GM18873 (cell line): Measurements from ENCODE around the gene GGT6.
"Not testable (repeated sequence)": the region's sequence is repeated elsewhere in the genome, so short reads cannot be mapped to it uniquely, and the experiment has no call there.

Source experiments
- ATAC-seq: cut with Tn5 transposase; IDR thresholded peaks from one replicate; pipeline ENCODE4 v1.9.1; 2021; ENCODE audit warnings: mild to moderate bottlenecking, moderate library complexity, moderate number of reproducible peaks; ENCODE audit not compliant: unreplicated experiment, low FRiP score

Gene GGT6

DNA sequence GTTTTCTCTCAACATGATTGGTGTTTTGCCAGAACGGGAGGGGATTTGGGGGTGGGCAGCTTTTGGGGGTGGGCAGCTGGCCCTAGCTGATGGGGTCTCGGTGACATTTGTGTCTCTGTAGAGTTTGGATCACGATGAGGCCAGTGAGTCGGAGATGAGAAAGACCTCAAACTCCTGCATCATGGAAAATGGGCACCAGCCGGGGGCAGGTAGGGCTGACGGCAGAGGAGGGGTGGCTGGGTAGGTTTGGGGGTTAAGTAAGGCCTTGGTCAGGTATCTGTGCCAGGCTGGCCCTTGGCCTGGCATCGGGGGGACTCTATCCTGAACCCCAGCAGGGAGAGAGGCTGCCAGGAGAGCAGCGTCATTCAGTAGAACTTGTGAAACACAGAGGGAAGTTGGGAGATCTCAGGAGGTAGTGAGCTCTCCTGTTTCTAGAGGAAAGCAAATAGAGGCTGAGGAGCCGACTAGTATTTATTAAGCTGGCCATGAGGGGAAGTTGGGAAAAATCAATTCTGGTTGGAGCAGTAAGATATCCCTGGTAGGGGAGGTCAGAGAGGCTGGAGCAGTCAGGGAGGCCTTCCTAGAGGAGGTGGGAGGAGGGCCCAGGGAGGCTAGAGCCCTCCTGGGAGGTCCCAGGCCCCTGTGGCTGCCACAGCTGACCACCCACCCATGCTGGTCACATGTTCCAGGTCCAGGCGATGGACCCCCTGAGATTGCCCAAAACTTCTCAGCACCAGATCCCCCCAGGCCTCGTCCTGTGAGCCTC, 32.0 kb upstream of the GGT6 start:
- no peak for ATAC-seq

DNA sequence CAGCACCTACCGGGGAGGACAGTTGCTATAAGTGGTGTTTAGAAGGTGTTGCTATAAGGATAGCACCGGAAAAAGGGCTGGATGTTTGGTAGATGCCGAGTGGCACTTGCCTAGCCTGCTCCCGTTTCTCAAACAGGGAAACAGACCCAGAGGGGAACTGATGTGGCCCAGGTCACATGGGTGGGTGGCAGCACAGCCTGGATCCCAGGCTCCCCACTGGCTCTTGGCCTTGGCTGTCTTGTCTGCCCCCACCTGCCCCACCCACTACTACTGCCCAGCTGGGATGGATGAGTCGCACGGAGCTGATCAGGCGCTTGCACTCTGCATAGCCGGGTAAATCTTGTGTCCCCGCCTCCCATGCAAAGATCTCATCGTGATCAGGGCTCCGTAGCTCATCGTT, 31.2 kb upstream of the GGT6 start:
- no peak for ATAC-seq

DNA sequence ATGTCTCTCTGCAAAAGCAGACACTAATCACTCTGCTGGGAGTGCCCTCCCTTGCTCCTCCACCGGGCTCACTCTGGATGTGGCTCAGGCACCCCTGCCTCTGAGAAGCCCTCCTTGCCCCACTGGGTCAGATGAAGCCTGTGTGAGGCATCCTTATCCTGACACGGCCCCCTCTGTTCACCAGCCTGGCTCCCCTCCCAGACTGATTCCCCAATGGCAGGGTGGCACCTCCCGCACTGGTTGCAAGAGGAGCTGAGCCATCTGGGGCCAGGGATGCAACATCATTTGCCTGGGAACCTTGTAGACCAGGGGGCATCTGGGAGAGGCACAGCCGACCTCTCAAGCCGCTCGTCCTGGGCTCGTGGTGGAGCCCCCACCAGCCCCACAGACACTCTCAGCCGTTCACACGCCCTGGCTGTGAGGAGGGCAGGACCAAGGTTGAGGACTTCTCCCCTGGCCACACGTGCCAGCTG, 30.6 kb upstream of the GGT6 start:
- no peak for ATAC-seq

DNA sequence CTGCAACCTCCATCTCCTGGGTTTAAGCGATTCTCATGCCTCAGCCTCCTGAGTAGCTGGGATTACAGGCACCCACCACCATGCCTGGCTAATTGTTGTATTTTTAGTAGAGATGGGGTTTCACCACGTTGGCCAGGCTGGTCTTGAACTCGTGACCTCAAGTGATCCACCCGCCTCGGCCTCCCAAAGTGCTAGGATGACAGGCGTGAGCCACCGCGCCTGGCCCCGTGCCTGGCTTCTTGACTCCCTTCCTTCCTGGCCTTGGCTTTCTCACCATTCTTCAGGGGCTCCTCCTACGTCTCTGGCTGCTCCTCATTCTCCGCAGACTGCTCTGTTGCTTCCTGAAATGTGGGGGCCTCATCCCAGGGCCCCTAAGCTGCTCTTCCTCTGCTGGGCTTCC, 29.7 kb upstream of the GGT6 start:
- ATAC-seq, result not testable (repeated sequence)

DNA sequence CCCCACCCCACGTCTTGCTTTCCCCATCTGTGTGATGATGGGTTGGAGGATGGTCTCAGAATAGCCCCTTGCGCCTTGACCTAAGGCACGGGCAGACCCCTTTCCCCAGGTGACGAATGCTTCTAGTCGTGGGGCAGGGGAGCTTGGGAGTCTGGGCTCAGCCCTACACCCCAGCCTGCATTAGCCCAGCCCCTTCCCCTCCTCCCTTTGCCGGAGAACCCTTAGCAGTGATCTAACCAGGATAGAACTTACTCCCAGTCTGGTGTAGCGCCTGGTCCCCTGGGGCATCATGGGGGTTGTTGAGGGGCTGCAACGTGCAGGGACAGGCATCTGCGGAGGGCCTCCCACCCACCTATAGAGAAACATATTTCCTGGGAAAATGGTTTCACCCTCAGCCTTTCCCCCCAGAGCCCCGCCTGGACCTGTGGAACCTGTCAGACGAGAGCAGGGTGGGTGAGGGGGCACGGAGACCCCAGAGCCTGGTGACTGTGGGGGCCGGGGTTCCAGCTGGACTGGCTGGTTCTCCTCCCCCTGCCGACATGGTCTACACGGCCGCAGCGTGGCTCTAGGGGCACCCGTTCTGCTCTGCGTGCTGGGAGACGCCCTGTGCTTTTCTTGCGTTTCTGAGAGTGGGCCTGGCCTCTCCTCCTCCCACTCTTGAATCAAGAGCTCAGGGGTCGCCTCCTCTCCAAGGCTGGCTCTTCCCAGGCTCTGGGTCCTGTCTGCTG, 28.7 kb upstream of the GGT6 start:
- no peak for ATAC-seq

DNA sequence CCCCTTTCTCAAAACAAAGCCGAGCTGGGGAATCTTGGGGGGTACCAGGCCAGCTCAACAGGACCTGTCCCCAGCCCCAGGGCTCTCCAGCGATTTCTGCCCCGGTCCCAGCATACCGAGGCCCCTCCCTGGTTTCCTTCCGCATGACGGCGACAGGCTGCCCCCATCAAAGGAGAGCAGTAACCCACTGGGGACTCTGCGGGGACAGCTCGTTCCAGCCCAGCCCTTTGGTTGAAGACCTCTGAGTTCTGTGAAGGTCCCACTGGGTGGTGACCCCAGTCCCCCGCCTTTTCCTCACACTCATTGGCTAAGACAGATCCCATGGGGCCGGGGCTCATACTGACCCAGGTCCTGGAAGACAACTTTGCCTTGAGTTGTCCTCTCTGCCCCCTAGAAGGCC, 28.0 kb upstream of the GGT6 start:
- ATAC-seq, result no peak

- no peak for ATAC-seq
These were observed 27.4 kb upstream of the GGT6 start for GRCh38 chr17:4587803-4588202.

DNA sequence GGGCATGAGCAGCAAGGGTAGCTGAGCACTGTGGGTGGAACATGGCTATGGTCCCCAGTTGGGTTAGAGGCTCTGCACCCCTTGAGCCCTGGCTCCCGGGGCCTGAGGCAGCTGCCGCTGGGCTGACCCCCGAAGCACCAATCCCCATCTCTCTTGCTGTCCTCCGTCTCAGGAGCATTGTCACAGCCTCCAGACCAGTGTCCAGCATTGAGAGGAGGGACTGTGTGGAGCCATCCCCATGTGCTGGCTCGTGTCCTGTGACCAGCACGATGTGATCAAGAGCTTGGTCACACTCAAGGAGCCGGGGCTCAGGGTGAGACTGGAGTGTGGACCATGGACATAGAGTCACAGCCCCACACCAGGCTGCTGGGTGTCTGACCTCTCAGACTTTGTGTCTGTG, 26.8 kb upstream of the GGT6 start:
- ATAC-seq, result no peak

- ATAC-seq, result no peak
These were observed 25.7 kb upstream of the GGT6 start for GRCh38 chr17:4586043-4586442.

DNA sequence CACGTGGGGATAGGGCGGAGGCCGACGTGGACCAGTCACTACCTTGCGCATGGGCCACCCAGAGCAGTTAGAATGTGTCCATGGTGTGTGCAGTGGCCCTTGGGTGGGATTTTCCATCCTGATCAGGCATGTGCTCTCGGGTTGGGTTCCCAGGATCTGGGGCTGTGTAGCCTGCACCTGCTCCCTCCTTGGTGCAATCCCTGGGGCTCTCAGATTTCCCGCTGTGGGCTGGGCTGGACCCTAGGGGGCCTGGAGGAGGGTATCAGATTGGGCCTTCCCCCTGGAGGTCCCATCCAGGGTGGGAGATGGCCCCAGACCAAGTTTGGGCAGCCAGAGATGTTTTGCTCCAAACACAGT, 25.2 kb upstream of the GGT6 start:
- ATAC-seq, result no peak

DNA sequence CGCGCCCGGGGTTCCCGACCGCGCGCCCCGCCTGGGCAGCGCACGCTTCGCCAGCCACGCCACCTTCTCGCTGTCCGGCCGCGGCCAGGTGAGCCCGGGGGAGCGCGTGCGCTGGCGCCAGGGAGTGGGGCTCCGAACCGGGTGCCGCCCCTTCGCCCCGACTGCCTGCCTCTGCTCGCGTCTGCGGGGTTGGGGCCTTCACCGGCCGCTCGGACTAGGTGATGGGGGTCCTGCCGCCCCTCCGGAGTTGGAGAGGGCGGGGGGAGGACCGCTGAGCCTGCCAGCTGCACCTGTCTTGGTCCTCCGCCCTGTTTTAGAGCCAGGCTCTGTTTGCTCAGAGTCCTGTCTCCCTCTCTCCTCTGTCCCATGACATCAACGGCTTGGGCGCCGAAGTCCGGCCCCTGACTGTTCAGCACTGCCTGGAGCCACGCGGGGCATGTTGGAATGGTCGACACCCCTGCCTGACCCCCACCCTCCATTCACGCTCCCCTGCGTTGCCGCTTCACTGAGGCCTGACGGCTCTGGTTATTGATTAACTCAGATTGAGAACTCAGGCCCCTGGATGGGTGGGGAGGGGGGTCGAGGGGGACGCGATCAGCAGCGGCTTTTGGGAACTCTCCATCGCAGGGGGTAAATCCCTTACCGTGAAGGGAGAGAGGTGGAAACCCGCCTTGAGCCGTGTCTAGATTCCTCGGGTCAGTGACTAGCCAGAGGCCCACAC, 24.7 kb upstream of the GGT6 start:
- no peak for ATAC-seq

DNA sequence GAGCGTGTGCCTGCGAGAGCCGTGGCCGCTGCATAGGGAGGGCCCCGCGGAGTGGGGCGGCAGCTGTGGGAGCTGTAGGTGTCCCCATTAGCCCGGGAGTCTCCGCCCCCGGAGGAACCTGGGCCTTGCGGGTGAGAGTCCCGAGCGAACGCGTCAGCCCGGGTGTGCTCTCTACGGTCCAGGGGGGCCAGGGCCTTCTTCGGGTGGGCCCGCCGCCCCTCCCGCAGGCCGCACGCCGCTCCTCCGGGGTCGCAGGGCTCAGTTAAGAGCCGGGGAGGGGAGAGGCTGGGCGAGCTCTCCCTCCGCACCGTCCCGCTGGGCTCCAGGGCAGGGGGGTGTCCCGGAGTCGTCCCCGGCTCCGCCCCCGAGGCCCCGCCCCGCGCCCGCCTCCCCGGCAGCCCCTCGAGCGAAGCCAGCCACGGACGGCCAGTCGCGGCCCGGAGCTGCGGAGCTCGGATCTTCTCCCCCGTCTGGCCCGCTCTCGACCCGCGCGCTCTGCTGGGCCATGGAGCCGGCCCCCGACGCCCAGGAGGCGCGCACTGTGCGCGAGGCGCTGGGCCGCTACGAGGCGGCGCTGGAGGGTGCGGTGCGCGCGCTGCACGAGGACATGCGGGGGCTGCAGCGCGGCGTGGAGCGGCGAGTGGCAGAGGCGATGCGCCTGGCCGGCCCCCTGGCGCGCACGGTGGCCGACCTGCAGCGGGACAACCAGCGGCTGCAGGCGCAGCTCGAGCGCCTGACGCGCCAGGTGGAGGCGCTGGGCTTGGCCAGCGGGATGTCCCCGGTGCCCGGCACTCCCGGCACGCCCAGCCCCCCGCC, 23.9 kb upstream of the GGT6 start, which contains the start of gene SMTNL2:
TSS of gene SMTNL2 (plus strand) at position 429 of the 816 bp plus-strand sequence. CDS start at position 506, 77 bp downstream.
- no peak for ATAC-seq

- ATAC-seq, result no peak
These were observed 23.4 kb upstream of the GGT6 start for GRCh38 chr17:4583782-4584100.

GRCh38 chr17:4583206-4583605, 22.8 kb upstream of the GGT6 start:
- ATAC-seq, result no peak

GRCh38 chr17:4582691-4583090, 22.3 kb upstream of the GGT6 start:
- ATAC-seq, result no peak

DNA sequence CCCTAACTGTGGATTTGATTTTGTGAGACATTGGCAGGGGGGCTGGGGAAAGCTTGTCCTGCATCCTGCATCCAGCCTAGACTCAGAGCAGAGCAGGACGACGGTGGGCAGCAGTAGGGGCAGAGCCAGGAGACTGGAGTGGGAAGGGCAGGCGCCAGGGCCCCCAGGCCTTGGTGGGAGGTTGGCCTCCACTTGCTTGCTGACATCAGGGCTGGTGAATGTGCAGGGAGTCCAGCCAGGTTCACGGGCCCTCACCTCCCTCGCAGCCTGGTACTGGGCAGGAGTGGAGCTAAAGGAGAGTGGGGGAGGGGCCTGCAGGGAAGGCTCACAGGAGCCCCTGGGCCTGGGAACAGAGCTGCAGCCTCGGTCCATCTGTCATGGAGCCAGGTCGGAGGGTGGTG, 21.7 kb upstream of the GGT6 start:
- ATAC-seq, result no peak

DNA sequence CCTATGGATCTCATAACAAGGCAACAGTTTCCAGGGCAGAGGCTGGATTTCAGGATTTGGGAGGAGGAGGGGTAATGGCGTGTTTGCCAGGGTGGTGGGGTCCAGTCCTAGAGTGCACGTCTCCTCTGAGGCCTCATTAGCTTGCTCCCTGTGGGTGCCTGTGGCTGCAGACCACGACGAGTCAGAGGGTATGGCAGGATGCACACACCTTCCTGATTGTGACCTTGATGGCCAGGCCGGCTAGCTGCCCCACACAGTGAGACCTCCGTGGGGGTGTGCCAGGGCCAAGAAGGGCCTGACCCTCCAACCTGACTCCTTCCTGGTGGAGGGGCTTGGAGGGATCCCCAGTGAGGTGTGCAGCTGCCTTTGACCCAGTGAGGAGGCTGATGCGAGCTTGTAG, 19.9 kb upstream of the GGT6 start:
- no peak for ATAC-seq

GRCh38 chr17:4579678-4580077, 19.3 kb upstream of the GGT6 start:
- no peak for ATAC-seq

GRCh38 chr17:4578349-4578748, 18.0 kb upstream of the GGT6 start:
- not testable (repeated sequence) for ATAC-seq

GRCh38 chr17:4577386-4577993, 17.1 kb upstream of the GGT6 start:
- no peak for ATAC-seq
